Urinary bladder (tissue), 4 donors: ENCODE results near the gene DDIT3. TPM values are rescaled to one million over a fixed set of nuclear protein-coding genes. Genes with fewer than 3 reads are reported as not detected.

Experiments
- DNase-seq: peaks from one replicate; pipeline ENCODE4 v3.0.0-alpha.2; 2015; ENCODE audit errors: extremely low spot score
- H3K27ac ChIP-seq: one replicate; pipeline ENCODE4 v1.5.1; 2013; ENCODE audit warnings: low read depth, mild to moderate bottlenecking, moderate library complexity
- H3K36me3 ChIP-seq: one replicate; pipeline ENCODE4 v1.6.1; 2013; ENCODE audit warnings: mild to moderate bottlenecking, moderate library complexity; ENCODE audit not compliant: insufficient read depth
- H3K4me1 ChIP-seq: one replicate; pipeline ENCODE4 v1.6.1; 2013; ENCODE audit warnings: mild to moderate bottlenecking, moderate library complexity; ENCODE audit not compliant: insufficient read depth
- H3K4me3 ChIP-seq: one replicate; pipeline ENCODE4 v1.5.1; 2013; ENCODE audit warnings: low read depth, low read length
- WGBS: extraction: QIAGEN DNeasy Blood & Tissue Kit; methylation state at CpG from one replicate; pipeline ENCODE4 v1.1.7; 2013; 5-methylcytosine and 5-hydroxymethylcytosine counted together
- polyA plus RNA-seq: library from polyadenylated mRNA; stranded (reverse); fragments of 200-250 nt; gene quantifications from one replicate; pipeline ENCODE4 v1.2.3, GENCODE V29; 2013
- small RNA-seq: library from RNA; depleted of rRNA; stranded (forward); fragments of <200 nt; gene quantifications from one replicate; pipeline ENCODE3, GENCODE V24; 2014
- total RNA-seq: library from RNA; depleted of rRNA; stranded (reverse); fragments of >200 nt; gene quantifications from one replicate; pipeline ENCODE4 v1.2.3, GENCODE V29; 2014
- donor health status: healthy with polysubstance abuse.
- donor health status: healthy.

DDIT3 gene
- total and polyA plus RNA-seq, 2 donors = 15.4 to 58.0 TPM

DNA sequence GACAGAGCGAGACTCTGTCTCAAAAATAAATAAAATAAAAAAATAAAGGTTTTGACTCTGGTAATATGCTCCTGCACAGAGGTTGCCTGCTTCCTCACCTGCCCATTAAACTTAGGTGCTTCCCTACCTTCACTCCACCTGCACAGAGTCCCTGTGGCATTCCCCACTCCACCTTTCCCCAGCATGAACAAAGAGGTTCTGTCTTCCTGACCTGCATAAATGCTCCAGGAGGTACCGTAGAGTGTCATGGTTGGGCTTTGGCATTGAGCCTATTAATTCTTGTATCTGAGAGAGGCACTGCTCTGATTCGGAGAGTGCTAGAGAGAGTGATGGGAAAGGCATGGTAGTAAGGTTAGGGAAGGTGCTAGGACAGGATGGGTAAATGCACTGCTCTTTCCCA, 46.9 kb downstream of the DDIT3 start:
- no peak for DNase-seq
- no peak overlapping the region for H3K27ac ChIP-seq
- no peaks in the 10 kb centered on the region for H3K4me1 ChIP-seq
- no peak overlapping the region for H3K4me3 ChIP-seq
- WGBS = 45% methylated on average over 3 of the region's 3 CpGs
- no peaks in the 10 kb centered on the region for H3K36me3 ChIP-seq

- H3K36me3 ChIP-seq = no peaks in the 10 kb centered on the region
- no peak for DNase-seq
- WGBS = 74% methylated on average over 3 of the region's 3 CpGs
- no peak overlapping the region for H3K4me3 ChIP-seq
- H3K4me1 ChIP-seq = no peaks in the 10 kb centered on the region
- no peak overlapping the region for H3K27ac ChIP-seq
Measured at GRCh38 chr12:57472391-57472790, 47.9 kb downstream of the DDIT3 start.

DNA sequence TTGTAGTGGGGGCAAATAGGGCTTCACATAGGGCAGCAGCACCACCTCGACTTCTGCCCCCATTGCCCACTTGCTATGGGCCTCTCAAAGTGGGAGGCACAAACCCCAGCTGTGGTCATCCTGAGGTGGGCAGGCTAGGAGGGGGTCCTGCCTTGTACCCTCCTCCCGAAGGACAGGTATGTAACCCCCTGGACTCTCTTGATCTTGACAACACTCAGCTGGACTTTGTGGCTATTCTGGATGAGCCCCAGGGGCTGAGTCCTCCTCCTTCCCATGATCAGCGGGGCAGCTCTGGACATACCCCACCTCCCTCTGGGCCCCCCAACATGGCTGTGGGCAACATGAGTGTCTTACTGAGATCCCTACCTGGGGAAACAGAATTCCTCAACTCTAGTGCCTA, 48.7 kb downstream of the DDIT3 start:
- Histone ChIP-seq H3K4me3 (no peak overlapping the region), H3K36me3 (no peaks in the 10 kb centered on the region), H3K27ac (no peak overlapping the region), H3K4me1 (no peaks in the 10 kb centered on the region)
- no peak for DNase-seq
- 86% methylated on average over 3 of the region's 3 CpGs for WGBS

- H3K4me3 ChIP-seq = no peak overlapping the region
- no peaks in the 10 kb centered on the region for H3K4me1 ChIP-seq
- no peak overlapping the region for H3K27ac ChIP-seq
- DNase-seq = no peak
- no peaks in the 10 kb centered on the region for H3K36me3 ChIP-seq
- 88% methylated on average over 4 of the region's 4 CpGs for WGBS
Measured at GRCh38 chr12:57470970-57471656, 49.2 kb downstream of the DDIT3 start.

GRCh38 chr12:57470286-57470969, 49.9 kb downstream of the DDIT3 start:
- WGBS = 92% methylated on average over 14 of the region's 14 CpGs
- Histone ChIP-seq H3K4me1 (no peaks in the 10 kb centered on the region), H3K27ac (no peak overlapping the region), H3K4me3 (no peak overlapping the region), H3K36me3 (no peaks in the 10 kb centered on the region)
- DNase-seq = no peak

- no peaks in the 10 kb centered on the region for H3K4me1 ChIP-seq
- DNase-seq = no peak
- H3K36me3 ChIP-seq = no peaks in the 10 kb centered on the region
- H3K4me3 ChIP-seq = no peak overlapping the region
- WGBS = 85% methylated on average over 10 of the region's 10 CpGs
- H3K27ac ChIP-seq = no peak overlapping the region
Measured at GRCh38 chr12:57469296-57470164, 50.8 kb downstream of the DDIT3 start.

GRCh38 chr12:57467915-57468314, 52.4 kb downstream of the DDIT3 start:
- WGBS = 82% methylated on average over 11 of the region's 11 CpGs
- Histone ChIP-seq H3K4me3 (no peak overlapping the region), H3K36me3 (no peaks in the 10 kb centered on the region), H3K27ac (no peak overlapping the region), H3K4me1 (no peaks in the 10 kb centered on the region)
- DNase-seq = no peak

DNA sequence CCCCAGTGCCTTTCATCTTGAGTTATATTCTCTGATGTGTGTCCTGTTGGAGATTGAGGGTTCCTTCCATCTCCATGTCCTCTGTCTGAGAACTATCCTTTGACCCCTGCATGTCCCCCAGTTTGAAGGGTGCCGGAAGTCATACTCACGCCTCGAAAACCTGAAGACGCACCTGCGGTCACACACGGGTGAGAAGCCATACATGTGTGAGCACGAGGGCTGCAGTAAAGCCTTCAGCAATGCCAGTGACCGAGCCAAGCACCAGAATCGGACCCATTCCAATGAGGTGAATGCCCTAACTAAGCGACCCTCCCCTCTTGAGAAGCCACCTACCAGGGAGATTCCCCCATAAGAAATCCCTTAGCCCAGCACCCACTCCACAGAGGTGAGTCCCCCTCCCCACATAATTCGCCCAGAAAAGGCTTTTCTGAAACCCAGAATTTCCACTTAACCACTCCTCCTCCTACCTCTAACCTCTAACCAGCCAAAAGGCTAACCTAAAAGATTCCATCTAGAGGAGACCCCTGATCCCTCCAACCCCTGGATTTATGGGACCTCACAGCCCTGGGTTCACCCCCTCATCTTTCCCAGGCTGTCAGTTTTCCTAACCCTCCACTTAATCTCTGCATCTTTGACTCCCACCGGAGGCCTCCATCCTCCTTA, 53.0 kb downstream of the DDIT3 start:
- no peak for DNase-seq
- WGBS = 90% methylated on average over 12 of the region's 12 CpGs
- Histone ChIP-seq H3K27ac (no peak overlapping the region), H3K36me3 (no peaks in the 10 kb centered on the region), H3K4me1 (no peaks in the 10 kb centered on the region), H3K4me3 (no peak overlapping the region)

Small RNA genes lying within 50 kb of the gene (small RNA-seq; reads per million reads assigned to genes)
- not detected for gene MIR616

Other genes with a start within 250 kb of the DDIT3 start
- gene R3HDM2, start 89.5 kb downstream of the DDIT3 start, total RNA-seq = 37.0 TPM
- 28.0 TPM for gene R3HDM2, start 89.5 kb downstream of the DDIT3 start, polyA plus RNA-seq
- not detected for gene INHBC, start 85.7 kb downstream of the DDIT3 start, total RNA-seq
- gene INHBC, start 85.7 kb downstream of the DDIT3 start, polyA plus RNA-seq = 0.05 TPM
- not detected for gene INHBE, start 65.2 kb downstream of the DDIT3 start, total RNA-seq
- gene INHBE, start 65.2 kb downstream of the DDIT3 start, polyA plus RNA-seq = 0.09 TPM
- gene GLI1, start 60.7 kb downstream of the DDIT3 start, total RNA-seq = 11.5 TPM
- 11.5 TPM for gene GLI1, start 60.7 kb downstream of the DDIT3 start, polyA plus RNA-seq
- gene ARHGAP9, start 40.6 kb downstream of the DDIT3 start, total RNA-seq = 2.9 TPM
- 5.2 TPM for gene ARHGAP9, start 40.6 kb downstream of the DDIT3 start, polyA plus RNA-seq
- 55.1 TPM for gene MARS1, start 32.4 kb downstream of the DDIT3 start, total RNA-seq
- 59.9 TPM for gene MARS1, start 32.4 kb downstream of the DDIT3 start, polyA plus RNA-seq
- 9.6 TPM for gene MBD6, start 2.3 kb upstream of the DDIT3 start, total RNA-seq
- 31.1 TPM for gene MBD6, start 2.3 kb upstream of the DDIT3 start, polyA plus RNA-seq
- gene DCTN2, start 26.7 kb upstream of the DDIT3 start, total RNA-seq = 70.8 TPM
- 195 TPM for gene DCTN2, start 26.7 kb upstream of the DDIT3 start, polyA plus RNA-seq
- gene KIF5A, start 29.5 kb upstream of the DDIT3 start, total RNA-seq = 1.5 TPM
- gene KIF5A, start 29.5 kb upstream of the DDIT3 start, polyA plus RNA-seq = 1.3 TPM
- 9.5 TPM for gene PIP4K2C, start 70.7 kb upstream of the DDIT3 start, total RNA-seq
- gene PIP4K2C, start 70.7 kb upstream of the DDIT3 start, polyA plus RNA-seq = 26.8 TPM
- gene DTX3, start 84.3 kb upstream of the DDIT3 start, total RNA-seq = 29.8 TPM
- 64.3 TPM for gene DTX3, start 84.3 kb upstream of the DDIT3 start, polyA plus RNA-seq
- gene ARHGEF25, start 90.9 kb upstream of the DDIT3 start, total RNA-seq = 64.1 TPM
- gene ARHGEF25, start 90.9 kb upstream of the DDIT3 start, polyA plus RNA-seq = 158 TPM
- gene B4GALNT1, start 112.7 kb upstream of the DDIT3 start, total RNA-seq = 3.6 TPM
- 2.7 TPM for gene B4GALNT1, start 112.7 kb upstream of the DDIT3 start, polyA plus RNA-seq
- 137 TPM for gene OS9, start 173.6 kb upstream of the DDIT3 start, total RNA-seq
- gene OS9, start 173.6 kb upstream of the DDIT3 start, polyA plus RNA-seq = 257 TPM
- gene AGAP2, start 218.2 kb upstream of the DDIT3 start, total RNA-seq = 1.4 TPM
- 1.8 TPM for gene AGAP2, start 218.2 kb upstream of the DDIT3 start, polyA plus RNA-seq
- gene TSPAN31, start 224.5 kb upstream of the DDIT3 start, total RNA-seq = 42.1 TPM
- 48.6 TPM for gene TSPAN31, start 224.5 kb upstream of the DDIT3 start, polyA plus RNA-seq
- 71.7 TPM for gene CDK4, start 231.8 kb upstream of the DDIT3 start, total RNA-seq
- gene CDK4, start 231.8 kb upstream of the DDIT3 start, polyA plus RNA-seq = 89.9 TPM
- gene MARCHF9, start 234.6 kb upstream of the DDIT3 start, total RNA-seq = 4.0 TPM
- gene MARCHF9, start 234.6 kb upstream of the DDIT3 start, polyA plus RNA-seq = 12.2 TPM
- gene CYP27B1, start 246.6 kb upstream of the DDIT3 start, total RNA-seq = 0.16 TPM
- 0.57 TPM for gene CYP27B1, start 246.6 kb upstream of the DDIT3 start, polyA plus RNA-seq